GM18520 (cell line): Measurements from ENCODE around the gene CTNNA1.
A peak's percentile ranks its signal among the peaks of the same experiment; 100 is the strongest.
"Not testable (repeated sequence)": the region's sequence is repeated elsewhere in the genome, so short reads cannot be mapped to it uniquely, and the experiment has no call there.

ENCODE experiments used
- ATAC-seq: cut with Tn5 transposase; IDR thresholded peaks from one replicate; pipeline ENCODE4 v1.9.1; 2021; ENCODE audit not compliant: unreplicated experiment

Gene CTNNA1, protein sequence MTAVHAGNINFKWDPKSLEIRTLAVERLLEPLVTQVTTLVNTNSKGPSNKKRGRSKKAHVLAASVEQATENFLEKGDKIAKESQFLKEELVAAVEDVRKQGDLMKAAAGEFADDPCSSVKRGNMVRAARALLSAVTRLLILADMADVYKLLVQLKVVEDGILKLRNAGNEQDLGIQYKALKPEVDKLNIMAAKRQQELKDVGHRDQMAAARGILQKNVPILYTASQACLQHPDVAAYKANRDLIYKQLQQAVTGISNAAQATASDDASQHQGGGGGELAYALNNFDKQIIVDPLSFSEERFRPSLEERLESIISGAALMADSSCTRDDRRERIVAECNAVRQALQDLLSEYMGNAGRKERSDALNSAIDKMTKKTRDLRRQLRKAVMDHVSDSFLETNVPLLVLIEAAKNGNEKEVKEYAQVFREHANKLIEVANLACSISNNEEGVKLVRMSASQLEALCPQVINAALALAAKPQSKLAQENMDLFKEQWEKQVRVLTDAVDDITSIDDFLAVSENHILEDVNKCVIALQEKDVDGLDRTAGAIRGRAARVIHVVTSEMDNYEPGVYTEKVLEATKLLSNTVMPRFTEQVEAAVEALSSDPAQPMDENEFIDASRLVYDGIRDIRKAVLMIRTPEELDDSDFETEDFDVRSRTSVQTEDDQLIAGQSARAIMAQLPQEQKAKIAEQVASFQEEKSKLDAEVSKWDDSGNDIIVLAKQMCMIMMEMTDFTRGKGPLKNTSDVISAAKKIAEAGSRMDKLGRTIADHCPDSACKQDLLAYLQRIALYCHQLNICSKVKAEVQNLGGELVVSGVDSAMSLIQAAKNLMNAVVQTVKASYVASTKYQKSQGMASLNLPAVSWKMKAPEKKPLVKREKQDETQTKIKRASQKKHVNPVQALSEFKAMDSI

DNA sequence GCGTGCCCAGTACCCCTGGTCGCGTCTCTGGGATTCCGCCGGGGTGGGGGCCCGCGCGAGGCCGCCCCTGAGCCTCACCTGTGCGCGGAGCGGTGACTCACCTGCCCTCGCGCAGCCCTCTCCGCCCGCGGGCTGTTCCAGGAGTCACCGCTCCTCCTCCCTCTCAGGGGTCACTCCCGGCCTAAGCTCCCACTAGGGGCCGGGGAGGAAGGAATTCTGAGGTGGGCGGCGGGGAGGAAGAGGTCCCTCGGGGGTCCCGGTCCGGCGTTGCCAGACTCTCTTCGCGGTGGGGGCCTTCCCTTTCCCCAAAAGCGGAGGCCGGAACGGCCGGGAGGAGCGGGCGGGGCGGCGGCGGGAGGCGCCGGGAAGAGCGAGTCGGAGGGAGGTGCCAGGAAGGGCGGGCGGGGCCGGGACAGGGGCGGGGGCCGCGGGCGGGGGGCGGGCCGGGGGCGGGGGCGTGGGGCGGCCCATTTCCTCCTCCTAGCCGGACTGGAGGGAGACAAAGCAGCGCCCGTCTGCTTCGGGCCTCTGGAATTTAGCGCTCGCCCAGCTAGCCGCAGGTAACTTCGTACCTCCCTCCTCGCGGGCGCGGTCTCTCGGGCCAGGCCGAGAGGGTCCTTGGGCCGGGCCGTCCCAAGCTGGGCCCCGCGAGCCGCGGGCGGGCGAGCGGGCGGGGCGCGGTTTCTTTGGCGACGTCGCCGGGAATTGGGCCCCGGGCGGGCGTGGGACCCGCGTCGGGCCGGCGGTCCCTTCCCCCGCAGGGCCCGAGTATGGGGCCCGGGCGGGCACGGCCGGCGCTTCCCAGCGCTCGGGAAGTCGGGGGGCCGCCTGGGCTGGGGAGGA, at the start of gene CTNNA1:
TSS of gene CTNNA1 (plus strand) at position 475 of the 843 bp plus-strand sequence. CDS start 28,500 bp downstream, outside the sequence.
- peak; percentile 35 for ATAC-seq

DNA sequence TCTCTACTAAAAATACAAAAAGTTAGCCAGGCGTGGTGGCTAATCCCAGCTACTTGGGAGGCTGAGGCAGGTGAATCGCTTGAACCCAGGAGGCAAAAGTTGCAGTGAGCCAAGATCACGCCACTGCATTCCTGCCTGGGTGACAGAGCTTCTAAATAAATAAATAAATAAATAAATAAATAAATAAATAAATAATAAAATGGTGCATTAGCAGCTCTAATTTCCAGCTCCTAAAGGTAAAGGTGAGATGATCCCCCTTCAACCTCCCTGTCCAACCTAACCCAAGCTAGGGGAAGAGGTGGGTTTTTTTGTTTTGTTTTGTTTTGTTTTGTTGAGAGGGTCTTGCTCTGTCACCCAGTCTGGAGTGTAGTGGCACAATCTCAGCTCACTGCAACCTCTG, 49.4 kb upstream of the CTNNA1 start:
- not testable (repeated sequence) for ATAC-seq

DNA sequence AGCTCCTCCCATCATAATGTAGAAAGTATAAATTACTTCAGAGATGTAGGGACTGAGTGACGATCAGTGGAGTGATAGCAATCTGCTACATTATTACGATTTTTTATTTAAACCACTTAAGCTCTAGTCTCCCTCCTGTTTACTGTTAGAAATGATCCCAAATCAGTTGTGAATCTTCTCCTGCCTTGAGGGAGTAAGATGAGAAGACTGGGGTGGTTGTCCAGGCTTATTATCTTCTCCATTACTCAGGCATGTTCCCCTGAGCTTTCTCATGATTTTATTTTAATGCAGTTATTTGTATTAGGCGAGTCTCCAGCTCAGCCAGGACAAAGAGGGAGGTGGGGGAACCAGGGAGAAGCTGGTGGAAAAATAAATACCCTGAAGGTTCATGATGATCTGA, 48.2 kb upstream of the CTNNA1 start:
- no peak for ATAC-seq

DNA sequence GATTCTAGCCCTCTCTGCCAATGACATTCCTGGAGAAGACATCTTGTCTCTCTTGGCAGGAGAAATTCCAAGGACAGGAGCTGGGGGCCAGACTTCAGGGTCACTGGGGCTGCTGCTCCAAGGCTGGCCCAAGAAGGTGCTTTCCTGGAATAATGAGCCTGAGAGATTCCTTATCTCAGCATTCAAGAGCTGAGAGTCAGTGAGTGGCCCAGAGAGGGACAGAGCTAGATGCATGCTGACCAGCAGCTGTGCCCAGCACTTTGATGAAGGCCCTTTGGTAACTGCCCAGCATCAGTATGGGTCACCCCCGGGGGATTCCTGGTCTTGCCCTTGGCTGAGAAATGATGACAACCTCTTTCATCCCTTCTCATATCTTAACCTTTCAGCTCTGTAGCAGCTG, 47.7 kb upstream of the CTNNA1 start:
- ATAC-seq = no peak

DNA sequence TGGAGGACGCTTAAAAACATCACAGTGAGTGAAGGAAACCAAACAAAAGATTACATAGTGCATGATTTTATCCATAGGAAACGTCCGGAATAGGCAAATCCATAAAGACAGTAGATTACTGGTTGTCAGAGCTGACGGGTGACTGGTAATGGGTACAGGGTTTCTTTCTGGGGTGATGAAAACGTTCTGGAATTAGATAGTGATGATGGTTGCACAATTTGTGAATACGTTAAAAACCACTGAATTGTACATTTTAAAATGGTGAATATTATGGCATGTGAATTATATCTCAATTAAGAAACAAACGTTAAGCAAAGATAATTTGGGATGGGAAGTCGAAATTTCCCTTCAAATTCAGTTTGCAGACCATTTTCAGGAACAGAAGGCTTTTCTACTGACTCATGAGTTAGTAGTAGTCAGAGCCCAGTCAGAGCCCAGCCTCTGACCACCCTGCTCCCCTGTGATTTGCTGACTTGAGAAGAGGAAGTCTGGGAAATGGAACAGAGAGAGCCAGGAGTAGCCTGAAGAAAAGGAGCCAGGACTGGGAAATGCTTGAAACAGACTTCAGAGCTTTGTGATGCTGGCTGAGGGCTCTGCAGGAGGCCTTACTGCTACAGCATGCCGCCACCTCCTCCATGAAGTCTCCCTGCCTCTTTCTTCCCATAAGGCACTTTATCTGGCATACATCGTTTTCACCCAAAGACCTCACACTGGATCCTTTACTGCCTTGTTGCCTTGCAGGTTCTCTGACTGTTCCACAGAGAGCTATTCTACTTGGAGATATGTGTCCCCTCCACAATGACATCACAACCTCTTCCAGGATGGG, 46.4 kb upstream of the CTNNA1 start:
- ATAC-seq = no peak

DNA sequence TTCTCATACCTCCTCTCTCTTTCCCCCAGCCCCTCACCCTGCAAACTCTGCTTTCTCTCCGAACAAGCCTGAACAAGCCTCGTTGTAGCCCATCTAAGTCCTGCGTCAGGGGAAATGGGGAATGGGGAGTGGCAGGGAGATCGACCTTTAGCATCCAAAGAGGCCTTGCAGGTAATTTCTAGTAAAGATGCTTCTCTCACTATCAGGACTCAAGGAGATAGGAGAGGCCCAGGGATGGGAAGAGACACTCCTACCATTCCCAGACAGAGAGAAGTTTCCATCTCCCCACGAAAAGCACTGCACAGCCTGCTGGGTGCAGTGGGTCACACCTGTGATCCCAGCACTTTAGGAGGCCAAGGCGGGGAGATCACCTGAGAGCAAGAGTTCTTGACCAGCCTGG, 44.4 kb upstream of the CTNNA1 start:
- no peak for ATAC-seq

- no peak for ATAC-seq
Measured at GRCh38 chr5:138709202-138709601, 44.0 kb upstream of the CTNNA1 start.

DNA sequence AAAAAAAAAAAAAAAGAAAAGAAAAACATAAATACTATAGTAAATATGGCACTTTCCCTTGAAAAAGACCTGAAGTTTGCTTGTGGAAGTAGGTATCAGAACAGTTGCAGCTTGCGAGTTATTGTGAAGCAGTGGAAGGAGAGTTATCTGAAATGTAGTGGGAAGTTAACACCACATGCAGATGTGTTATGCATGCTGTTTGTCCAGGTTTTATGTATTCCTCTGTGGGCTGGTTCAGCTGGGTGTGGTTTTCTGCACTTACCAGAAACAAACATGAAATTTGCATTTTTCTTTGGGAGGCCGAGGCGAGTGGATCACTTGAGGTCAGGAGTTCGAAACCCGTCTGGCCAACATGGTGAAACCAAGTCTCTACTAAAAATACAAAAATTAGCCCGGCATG, 42.1 kb upstream of the CTNNA1 start:
- ATAC-seq = no peak

GRCh38 chr5:138711811-138712210, 41.4 kb upstream of the CTNNA1 start:
- no peak for ATAC-seq

GRCh38 chr5:138712324-138712723, 40.9 kb upstream of the CTNNA1 start:
- no peak for ATAC-seq

DNA sequence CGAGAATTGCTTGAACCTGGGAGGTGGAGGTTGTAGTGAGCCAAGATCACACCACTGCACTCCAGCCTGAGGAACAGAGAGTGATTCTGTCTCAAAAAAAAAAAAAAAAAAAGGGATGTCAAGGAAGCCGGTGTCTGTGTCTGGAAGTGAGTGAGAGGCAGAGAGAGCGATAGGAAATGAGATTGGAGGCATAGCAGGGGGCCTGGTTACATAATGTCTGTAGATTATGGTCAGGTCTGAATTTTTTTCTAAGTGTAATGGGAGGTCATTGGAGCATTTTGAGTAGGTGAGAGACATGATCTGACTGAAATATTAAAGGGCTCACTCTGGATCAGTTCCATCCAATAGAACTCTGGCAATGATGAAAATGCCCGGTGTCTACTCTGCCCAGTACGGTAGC, 40.4 kb upstream of the CTNNA1 start:
- no peak for ATAC-seq

DNA sequence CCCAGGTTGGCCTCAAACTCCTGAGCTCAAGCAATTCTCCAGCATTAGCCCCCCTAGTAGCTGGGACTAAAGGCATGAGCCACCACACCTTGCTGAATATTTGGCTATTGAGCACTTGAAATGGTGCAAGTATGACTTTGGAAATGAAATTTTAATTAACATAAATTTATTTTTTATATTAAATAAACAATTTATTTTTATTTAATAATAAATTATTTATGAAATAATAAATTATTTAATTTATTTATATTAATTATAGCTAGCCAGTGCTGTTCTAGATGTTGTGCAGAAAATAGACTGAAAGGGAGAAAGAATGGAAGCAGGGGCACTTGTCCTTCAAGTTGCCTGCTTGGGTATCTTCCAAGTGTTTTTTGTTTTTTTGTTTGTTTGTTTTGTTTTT, 40.0 kb upstream of the CTNNA1 start:
- ATAC-seq = no peak

- no peak for ATAC-seq
Measured at GRCh38 chr5:138714694-138715093, 38.5 kb upstream of the CTNNA1 start.

GRCh38 chr5:138715931-138716432, 37.2 kb upstream of the CTNNA1 start:
- not testable (repeated sequence) for ATAC-seq

DNA sequence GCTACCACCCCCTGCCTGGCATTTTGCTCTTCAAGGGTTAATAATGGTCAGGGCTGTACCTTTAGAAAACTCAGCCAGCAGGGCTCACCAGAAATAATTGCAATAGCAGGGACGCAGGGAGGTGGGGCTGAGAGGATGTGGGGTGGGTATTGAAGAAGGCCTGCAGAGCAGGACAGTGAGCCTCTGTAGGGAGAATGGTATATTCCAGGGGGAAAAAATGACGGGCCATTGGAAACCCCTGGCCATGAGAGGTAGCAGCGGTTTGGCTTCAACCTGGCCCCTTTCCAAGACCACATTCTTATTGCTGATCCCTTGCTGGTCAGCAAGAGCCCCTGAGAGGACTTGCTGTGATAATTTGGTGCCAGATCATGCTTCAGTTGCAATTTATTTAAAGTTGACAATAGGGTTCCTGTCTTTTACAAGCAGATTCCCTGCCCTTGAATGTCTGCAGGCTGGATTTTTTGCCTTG, 36.7 kb upstream of the CTNNA1 start:
- ATAC-seq = no peak

- no peak for ATAC-seq
Measured at GRCh38 chr5:138717399-138717798, 35.8 kb upstream of the CTNNA1 start.

DNA sequence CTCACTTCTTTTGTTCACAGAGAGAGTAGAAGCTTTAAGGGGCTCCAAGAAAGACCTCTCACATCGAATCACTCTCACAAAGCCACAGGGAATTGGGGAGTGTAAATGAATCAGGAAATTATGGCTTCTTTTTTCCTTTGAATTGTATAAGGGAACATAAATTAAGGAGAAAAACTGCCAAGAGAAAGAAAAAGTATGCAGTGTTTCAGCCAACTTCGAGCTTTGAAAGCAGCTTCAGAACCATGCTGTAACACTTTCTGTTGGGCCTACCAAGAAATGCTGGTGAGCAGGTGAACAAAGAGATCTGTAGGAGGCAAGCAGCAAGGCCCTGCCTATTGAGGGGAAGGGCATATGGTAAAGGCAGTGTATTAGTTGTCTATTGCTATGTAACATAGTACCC, 33.4 kb upstream of the CTNNA1 start:
- ATAC-seq = no peak

GRCh38 chr5:138720840-138721239, 32.4 kb upstream of the CTNNA1 start:
- no peak for ATAC-seq

- no peak for ATAC-seq
Measured at GRCh38 chr5:138721979-138722378, 31.2 kb upstream of the CTNNA1 start.
